ENCODE results near the gene TMEM178B.

- TF ChIP-seq, protein P1, sequence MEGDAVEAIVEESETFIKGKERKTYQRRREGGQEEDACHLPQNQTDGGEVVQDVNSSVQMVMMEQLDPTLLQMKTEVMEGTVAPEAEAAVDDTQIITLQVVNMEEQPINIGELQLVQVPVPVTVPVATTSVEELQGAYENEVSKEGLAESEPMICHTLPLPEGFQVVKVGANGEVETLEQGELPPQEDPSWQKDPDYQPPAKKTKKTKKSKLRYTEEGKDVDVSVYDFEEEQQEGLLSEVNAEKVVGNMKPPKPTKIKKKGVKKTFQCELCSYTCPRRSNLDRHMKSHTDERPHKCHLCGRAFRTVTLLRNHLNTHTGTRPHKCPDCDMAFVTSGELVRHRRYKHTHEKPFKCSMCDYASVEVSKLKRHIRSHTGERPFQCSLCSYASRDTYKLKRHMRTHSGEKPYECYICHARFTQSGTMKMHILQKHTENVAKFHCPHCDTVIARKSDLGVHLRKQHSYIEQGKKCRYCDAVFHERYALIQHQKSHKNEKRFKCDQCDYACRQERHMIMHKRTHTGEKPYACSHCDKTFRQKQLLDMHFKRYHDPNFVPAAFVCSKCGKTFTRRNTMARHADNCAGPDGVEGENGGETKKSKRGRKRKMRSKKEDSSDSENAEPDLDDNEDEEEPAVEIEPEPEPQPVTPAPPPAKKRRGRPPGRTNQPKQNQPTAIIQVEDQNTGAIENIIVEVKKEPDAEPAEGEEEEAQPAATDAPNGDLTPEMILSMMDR (IDR thresholded peaks at IDR 0.05; ENCODE audit: insufficient read depth, low read length) = no peak
- no peak for TF ChIP-seq POLR2AphosphoS5 (IDR thresholded peaks at IDR 0.05; ENCODE audit: low read depth)
- TF ChIP-seq REST (IDR thresholded peaks at IDR 0.05; ENCODE audit: insufficient replicate concordance, low read depth) = no peak
Measured at GRCh38 chr7:141342621-141343408, 269.0 kb downstream of the TMEM178B start.
